HUES6 (cell line): ENCODE measurements around the gene FNDC11.

Source experiments
- H3K27ac ChIP-seq: 2 replicates; pipeline ENCODE4 v1.7.0; 2013; ENCODE audit warnings: low read depth, mild to moderate bottlenecking, low read length, inconsistent platforms
- H3K27me3 ChIP-seq: 2 replicates; pipeline ENCODE4 v1.6.1; 2013; ENCODE audit warnings: low read length; ENCODE audit not compliant: control insufficient read depth, insufficient read depth
- H3K36me3 ChIP-seq: 2 replicates; pipeline ENCODE4 v1.6.1; 2013; ENCODE audit warnings: low read length; ENCODE audit not compliant: control insufficient read depth, insufficient read depth
- H3K4me1 ChIP-seq: 2 replicates; pipeline ENCODE4 v1.6.1; 2013; ENCODE audit warnings: low read length; ENCODE audit not compliant: control insufficient read depth, insufficient read depth
- H3K4me3 ChIP-seq: 2 replicates; pipeline ENCODE4 v1.5.1; 2013; ENCODE audit warnings: low read depth, low read length
- H3K9ac ChIP-seq: one replicate; pipeline ENCODE4 v1.6.1; 2013; ENCODE audit warnings: mild to moderate bottlenecking, low read length
- H3K9me3 ChIP-seq: 2 replicates; pipeline ENCODE4 v1.6.1; 2013; ENCODE audit warnings: low read depth, low read length; ENCODE audit not compliant: control insufficient read depth, insufficient read depth

Gene FNDC11

GRCh38 chr20:63534831-63535651 lies 18.9 kb upstream of the FNDC11 start:
- Histone ChIP-seq H3K4me3 (no peak overlapping the region), H3K36me3 (no peaks in the 10 kb centered on the region), H3K27me3 (no peaks in the 10 kb centered on the region), H3K4me1 (peaks cover 7% of the 10 kb centered on the region; the same call in 1 of the 2 replicates), H3K9me3 (no peaks in the 10 kb centered on the region), H3K9ac (no peak overlapping the region), H3K27ac (no peak overlapping the region)

- peaks cover 7% of the 10 kb centered on the region; the same call in 1 of the 2 replicates for H3K4me1 ChIP-seq
- no peaks in the 10 kb centered on the region for H3K36me3 ChIP-seq
- H3K9ac ChIP-seq = no peak overlapping the region
- H3K27ac ChIP-seq = no peak overlapping the region
- no peak overlapping the region for H3K4me3 ChIP-seq
- H3K9me3 ChIP-seq = no peaks in the 10 kb centered on the region
- no peaks in the 10 kb centered on the region for H3K27me3 ChIP-seq
These were observed 17.6 kb upstream of the FNDC11 start for GRCh38 chr20:63536241-63536977.

GRCh38 chr20:63536997-63537524 lies 16.9 kb upstream of the FNDC11 start, which contains the start of gene PTK6:
TSS of gene PTK6 (minus strand) at chr20:63537376. CDS start at chr20:63537314, 62 bp downstream.
- Histone ChIP-seq H3K9ac (no peak within 1 kb of the TSS), H3K9me3 (no peaks in the 10 kb centered on the region), H3K27me3 (no peaks in the 10 kb centered on the region), H3K4me3 (peak within 1 kb of the TSS; percentile 55), H3K4me1 (peaks cover 7% of the 10 kb centered on the region; the same call in 1 of the 2 replicates), H3K27ac (no peak within 1 kb of the TSS), H3K36me3 (no peaks in the 10 kb centered on the region)

- Histone ChIP-seq H3K4me3 (peak overlapping the region; percentile 55), H3K4me1 (peaks cover 7% of the 10 kb centered on the region; the same call in 1 of the 2 replicates), H3K9ac (no peak overlapping the region), H3K27me3 (no peaks in the 10 kb centered on the region), H3K9me3 (no peaks in the 10 kb centered on the region), H3K36me3 (no peaks in the 10 kb centered on the region), H3K27ac (no peak overlapping the region)
These were observed 16.3 kb upstream of the FNDC11 start for GRCh38 chr20:63537525-63538203.

GRCh38 chr20:63538204-63539091 lies 15.5 kb upstream of the FNDC11 start:
- Histone ChIP-seq H3K36me3 (no peaks in the 10 kb centered on the region), H3K27ac (no peak overlapping the region), H3K9ac (no peak overlapping the region), H3K27me3 (no peaks in the 10 kb centered on the region), H3K4me1 (peaks cover 7% of the 10 kb centered on the region; the same call in 1 of the 2 replicates), H3K4me3 (peak overlapping the region; percentile 55; the same call in 1 of the 2 replicates), H3K9me3 (no peaks in the 10 kb centered on the region)

- Histone ChIP-seq H3K36me3 (no peaks in the 10 kb centered on the region), H3K4me3 (no peak overlapping the region), H3K27ac (no peak overlapping the region), H3K9me3 (no peaks in the 10 kb centered on the region), H3K9ac (no peak overlapping the region), H3K4me1 (peaks cover 7% of the 10 kb centered on the region; the same call in 1 of the 2 replicates), H3K27me3 (no peaks in the 10 kb centered on the region)
These were observed 14.9 kb upstream of the FNDC11 start for GRCh38 chr20:63539092-63539430.

- Histone ChIP-seq H3K4me1 (peaks cover 7% of the 10 kb centered on the region; the same call in 1 of the 2 replicates), H3K9ac (no peak overlapping the region), H3K27me3 (no peaks in the 10 kb centered on the region), H3K9me3 (no peaks in the 10 kb centered on the region), H3K4me3 (no peak overlapping the region), H3K27ac (no peak overlapping the region), H3K36me3 (no peaks in the 10 kb centered on the region)
These were observed 14.3 kb upstream of the FNDC11 start for GRCh38 chr20:63539441-63540370.

- Histone ChIP-seq H3K9ac (no peak overlapping the region), H3K36me3 (no peaks in the 10 kb centered on the region), H3K27ac (no peak overlapping the region), H3K4me3 (no peak overlapping the region), H3K27me3 (no peaks in the 10 kb centered on the region), H3K4me1 (peaks cover 11% of the 10 kb centered on the region; the same call in 1 of the 2 replicates), H3K9me3 (no peaks in the 10 kb centered on the region)
These were observed 13.4 kb upstream of the FNDC11 start for GRCh38 chr20:63540417-63541186.

- Histone ChIP-seq H3K4me3 (no peak overlapping the region), H3K4me1 (peaks cover 8% of the 10 kb centered on the region; the same call in 1 of the 2 replicates), H3K27me3 (no peaks in the 10 kb centered on the region), H3K36me3 (no peaks in the 10 kb centered on the region), H3K9ac (no peak overlapping the region), H3K27ac (no peak overlapping the region), H3K9me3 (no peaks in the 10 kb centered on the region)
These were observed 12.6 kb upstream of the FNDC11 start for GRCh38 chr20:63541371-63541770.
